Activated CD4-positive, alpha-beta T cell treated with anti-CD3 and anti-CD28 coated beads for 48 hours (primary cell): ENCODE data around the gene ACSS1.
A peak's percentile ranks its signal among the peaks of the same experiment; 100 is the strongest.

Source experiments
- DNase-seq: peaks from one replicate; pipeline ENCODE4 v3.0.0-alpha.2; 2020

The ACSS1 gene

DNA sequence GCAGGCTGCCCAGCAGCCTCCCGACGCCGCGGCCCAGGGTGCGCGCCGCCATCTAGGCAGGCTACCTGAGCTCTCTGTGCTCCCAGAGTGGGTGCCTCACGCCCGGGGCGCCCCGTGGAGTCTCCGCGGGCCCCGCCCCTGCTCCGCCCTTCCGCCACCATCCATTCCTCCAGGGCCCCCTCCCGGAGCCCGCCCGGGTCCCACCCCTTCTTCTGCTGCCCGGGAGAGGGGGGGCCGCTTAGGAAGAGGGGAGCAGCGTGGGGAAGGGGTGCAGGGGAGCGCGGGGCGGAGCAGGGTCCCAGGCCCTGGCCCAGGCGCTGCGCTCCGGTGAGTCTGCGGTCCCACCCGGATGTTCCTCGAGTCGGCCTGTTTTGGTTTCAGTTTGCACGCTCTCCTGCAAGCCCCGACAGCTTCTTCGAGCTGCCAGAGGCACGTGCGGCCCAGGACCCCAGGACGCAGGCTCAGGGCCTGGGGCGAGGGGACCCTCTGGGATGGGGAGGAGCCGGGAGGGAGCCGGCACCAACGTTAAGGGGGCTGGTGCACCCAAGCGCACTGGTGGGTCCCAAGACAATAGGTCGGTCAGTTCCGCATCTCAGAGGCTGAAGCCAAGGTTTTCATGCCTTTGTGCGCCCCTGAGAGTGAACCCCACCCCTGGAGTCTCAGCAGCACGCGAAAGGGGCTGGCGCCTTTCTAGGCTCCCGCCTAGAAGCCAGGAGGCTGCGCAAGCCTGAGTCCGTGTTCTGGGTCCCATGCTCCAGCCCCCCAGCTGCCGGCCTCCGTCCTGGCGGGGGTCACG, at the start of gene ACSS1:
Gene ACSS1, minus strand, starts transcription at position 89 of the 796 bp plus-strand sequence. Its CDS starts 37 bp downstream, at position 52.
- DNase-seq: peak; percentile 74

DNA sequence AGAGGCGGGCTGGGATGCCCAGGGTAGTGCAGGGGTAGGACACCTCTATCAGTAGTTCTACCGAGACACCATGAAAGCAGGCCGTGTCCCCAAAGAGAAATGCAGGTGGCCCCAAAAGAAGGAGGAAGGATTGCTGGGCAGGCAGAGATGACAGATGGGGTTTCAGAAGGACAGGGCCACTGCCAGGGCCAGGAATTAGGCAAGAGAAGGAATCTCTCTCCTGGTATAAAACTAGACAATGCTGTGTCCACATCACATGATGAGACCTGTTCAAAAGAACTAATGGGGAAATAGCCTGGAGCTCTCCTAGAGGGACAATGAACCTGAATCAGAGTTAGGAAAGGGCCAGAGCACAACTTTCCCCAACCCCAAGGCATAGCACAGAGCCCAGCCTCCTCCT, 45.6 kb upstream of the ACSS1 start:
- no peak for DNase-seq

- no peak for DNase-seq
Observed at GRCh38 chr20:25100914-25101313, 43.0 kb upstream of the ACSS1 start.

GRCh38 chr20:25099601-25100140, 41.7 kb upstream of the ACSS1 start:
- DNase-seq: no peak

DNA sequence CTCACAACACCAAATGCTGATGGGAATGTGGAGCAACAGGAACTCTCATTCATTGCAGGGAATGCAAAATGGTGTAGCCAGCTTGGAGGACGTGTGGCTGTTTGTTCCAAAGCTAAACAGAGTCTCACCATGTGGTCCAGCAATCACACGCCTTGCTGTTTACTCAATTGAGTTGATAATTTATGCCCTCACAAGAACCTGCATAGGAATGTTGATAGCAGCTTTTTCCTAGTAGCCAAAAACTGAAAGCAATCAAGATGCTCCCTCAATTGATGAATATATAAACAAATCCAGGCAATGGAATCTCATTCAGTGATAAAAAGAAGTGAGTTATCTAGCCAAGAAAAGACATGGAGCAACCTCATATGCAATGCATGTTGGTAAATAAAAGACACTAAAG, 39.6 kb upstream of the ACSS1 start:
- DNase-seq: no peak

DNA sequence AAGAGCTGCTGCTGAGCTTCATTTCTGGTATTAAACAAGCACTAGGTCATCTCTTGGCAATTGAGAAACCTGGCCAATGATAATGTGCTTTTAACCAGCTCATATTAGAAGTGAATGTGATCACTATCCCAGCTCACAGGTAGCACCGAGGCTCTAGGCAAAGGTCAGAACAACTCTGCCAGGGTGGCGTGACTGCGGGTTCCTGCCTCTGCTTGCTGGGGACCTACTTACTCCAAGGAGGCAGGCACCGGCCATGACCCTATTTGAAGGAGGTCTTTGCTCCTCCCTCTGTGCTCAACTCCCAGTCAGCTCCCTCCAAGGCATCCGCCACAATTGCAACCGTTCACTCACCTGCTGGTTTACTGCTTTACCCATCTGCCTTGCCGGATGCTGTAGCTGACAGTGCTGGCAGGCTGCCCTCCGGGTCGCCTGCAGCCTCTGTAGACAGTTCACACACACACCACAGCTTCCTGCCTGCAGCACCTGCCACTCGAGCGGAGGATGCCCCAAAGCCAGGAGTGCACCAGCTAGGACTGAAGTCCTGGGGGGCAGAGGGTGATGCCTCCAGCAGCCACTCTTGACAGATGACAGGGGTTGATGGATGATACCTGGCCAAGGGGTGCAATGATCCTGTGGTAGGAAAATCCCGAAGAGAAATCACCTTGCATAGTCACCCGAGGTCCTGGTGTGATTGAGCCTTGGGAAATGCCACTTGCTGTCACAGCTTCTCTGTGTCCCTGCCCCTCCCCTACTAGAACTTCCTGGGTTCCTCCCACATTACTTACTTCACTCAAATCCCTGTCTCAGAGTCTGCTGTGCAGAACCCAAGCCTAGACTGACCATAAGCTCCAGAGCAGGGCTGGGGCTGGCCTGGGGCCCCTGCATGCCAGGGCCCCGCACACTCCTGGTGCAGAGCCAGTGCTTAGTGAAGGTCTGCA, 32.8 kb upstream of the ACSS1 start:
- DNase-seq: peak; percentile 70

- no peak for DNase-seq
Observed at GRCh38 chr20:25089662-25090061, 31.7 kb upstream of the ACSS1 start.

DNA sequence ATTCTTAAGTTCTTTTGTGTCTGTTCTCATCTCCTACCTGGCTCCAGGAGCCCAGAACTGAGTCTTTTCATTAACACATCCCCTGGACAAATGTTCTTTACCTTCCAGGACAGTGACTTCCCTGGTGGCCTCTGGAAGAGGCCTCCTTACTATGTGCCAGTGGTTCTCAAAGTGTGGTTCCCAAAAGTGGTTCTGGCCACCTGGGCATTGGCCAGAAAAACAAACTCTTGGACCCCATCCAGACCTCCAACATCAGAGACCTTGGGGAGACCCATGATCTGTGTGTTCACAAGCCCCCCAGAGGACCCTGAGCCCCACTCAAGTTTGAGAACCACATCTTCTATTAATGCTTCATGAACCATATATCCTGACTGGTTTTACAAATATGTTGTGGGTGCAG, 31.2 kb upstream of the ACSS1 start:
- DNase-seq: no peak

GRCh38 chr20:25088267-25088666, 30.3 kb upstream of the ACSS1 start:
- no peak for DNase-seq

GRCh38 chr20:25087186-25087929, 29.4 kb upstream of the ACSS1 start:
- DNase-seq: no peak

- DNase-seq: no peak
Observed at GRCh38 chr20:25085756-25086495, 28.0 kb upstream of the ACSS1 start.

GRCh38 chr20:25084626-25085187, 26.8 kb upstream of the ACSS1 start:
- DNase-seq: no peak

DNA sequence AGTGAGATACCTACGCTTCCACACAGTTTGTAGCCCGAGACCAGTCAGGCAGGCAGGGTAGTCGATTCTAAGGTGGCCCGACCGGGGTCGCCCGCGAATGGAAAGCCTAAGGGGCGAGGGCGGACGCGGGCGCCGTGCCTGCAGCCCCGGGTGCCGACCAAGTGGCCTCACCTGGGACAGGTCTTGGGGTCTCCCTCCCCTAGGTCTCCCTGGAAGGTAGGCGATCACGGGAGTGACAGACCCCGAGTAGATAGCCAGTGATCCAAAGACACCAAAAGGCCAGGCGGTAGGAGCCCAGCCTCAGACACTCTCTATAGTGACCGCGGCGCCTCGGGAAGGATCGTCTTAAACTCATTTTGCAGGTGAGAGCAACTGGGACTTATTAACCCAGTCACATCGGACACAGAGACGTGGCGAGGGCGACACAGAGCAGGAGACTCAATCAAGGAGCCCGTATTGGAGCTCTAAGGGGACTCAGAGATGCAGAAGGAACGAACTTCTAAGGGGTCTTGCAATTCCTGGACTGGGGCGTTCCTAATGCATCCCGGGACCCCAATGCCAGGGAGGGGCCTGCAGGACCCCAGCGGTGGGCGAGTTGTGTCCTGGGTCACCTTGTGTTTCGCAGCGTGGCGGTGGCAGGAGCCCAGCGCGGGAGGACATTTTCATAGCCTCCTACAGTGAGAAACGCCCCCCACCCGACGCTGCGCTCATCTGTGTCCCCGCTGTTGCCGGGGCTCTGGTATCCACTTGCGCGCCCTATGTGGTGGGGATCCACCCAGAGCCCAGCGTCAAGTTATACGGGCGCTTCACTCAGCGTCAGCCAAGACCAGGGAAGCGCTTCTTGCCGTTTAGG, 26.1 kb upstream of the ACSS1 start:
- peak; percentile 20 for DNase-seq

GRCh38 chr20:25083141-25083772, 25.3 kb upstream of the ACSS1 start:
- DNase-seq: no peak

GRCh38 chr20:25082498-25082873, 24.5 kb upstream of the ACSS1 start:
- DNase-seq: peak; percentile 14

DNA sequence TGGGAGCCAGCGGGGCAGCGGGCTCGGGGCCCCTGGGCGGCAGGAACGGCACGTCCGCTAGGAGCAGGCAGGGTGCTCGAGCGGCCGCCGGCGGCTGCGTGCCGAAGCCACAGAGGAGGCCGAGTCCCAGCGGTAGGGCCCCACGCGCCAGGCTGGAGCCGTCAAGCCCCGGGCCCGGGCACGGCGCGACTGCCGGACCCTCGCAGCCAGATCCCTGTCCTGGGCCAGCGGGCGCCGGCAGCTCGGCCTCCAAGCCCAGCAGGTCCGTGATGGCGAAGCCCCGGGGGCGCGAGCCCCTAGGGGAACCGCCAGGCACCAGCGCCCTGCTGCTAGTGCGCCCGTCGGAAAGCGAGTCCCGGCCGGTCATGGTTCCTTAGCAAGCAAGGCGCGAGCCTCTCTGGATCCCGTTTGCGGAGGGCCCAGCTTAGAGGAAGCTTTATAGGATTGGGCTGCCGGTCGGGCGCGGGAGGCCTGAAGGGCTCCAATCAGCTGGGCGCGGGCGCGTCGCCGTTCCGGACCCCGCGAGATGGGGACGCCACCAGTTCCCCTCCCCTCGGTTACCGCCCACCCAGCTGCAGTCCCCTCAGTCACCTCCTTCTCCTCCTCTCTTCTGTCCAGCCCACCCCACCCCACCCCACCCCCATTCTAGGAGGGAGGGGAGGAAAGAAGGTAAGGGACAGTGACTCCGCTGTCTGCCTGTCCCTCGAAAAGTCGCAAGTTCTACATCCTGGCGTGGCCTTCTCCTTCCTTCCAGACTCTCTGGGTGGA, 24.0 kb upstream of the ACSS1 start, which contains the start of gene VSX1:
Gene VSX1, minus strand, starts transcription at position 412 of the 768 bp plus-strand sequence. Its CDS starts 45 bp downstream, at position 367.
- DNase-seq: peak; percentile 16

GRCh38 chr20:25081065-25081729, 23.3 kb upstream of the ACSS1 start:
- peak; percentile 69 for DNase-seq

DNA sequence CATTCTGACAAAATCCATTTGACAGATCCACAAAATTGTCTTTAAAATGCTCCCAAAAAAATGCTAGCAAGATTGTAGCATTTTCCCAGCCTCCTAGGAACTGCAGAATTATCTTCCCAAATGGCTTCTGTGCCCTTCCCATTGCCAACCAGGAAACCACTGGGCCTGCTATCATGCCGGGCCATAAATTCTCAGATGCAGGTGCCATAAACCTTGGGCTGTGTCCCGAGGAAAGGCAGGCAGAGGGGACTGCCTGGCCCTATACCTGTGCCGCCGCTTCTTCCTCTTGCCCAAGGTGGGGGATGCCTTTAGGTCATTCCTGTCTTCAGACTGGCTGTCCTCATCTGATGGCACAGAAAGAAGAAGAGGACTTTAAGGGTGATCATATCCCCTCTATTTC, 21.2 kb upstream of the ACSS1 start:
- no peak for DNase-seq

GRCh38 chr20:25078662-25079061, 20.7 kb upstream of the ACSS1 start:
- DNase-seq: no peak
